Duodenal mucosa (tissue), 2 donors: Measurements from ENCODE around the gene CACNA1F.

ENCODE experiments used
- H3K27ac ChIP-seq: one replicate; pipeline ENCODE4 v1.7.0; 2013; ENCODE audit warnings: low read depth, low read length
- H3K27me3 ChIP-seq, 2 donors: one replicate each; pipeline ENCODE4 v1.7.0; 2013; ENCODE audit warnings: low read length in 2 of 2, control low read depth in 1 of 2; ENCODE audit not compliant: insufficient read depth in 2 of 2, control insufficient read depth in 1 of 2
- H3K36me3 ChIP-seq, 2 donors: one replicate each; pipeline ENCODE4 v1.7.0; 2013; ENCODE audit warnings: low read length in 2 of 2, control low read depth in 1 of 2; ENCODE audit not compliant: insufficient read depth in 2 of 2, control insufficient read depth in 1 of 2
- H3K4me1 ChIP-seq, 2 donors: one replicate each; pipeline ENCODE4 v1.7.0; 2013; ENCODE audit warnings: low read length in 2 of 2, control low read depth in 1 of 2; ENCODE audit not compliant: insufficient read depth in 2 of 2, control insufficient read depth in 1 of 2
- H3K4me3 ChIP-seq, 2 donors: one replicate each; pipeline ENCODE4 v1.7.0; 2013; ENCODE audit warnings: low read length in 2 of 2, low read depth in 1 of 2
- H3K9ac ChIP-seq, 2 donors: one replicate each; pipeline ENCODE4 v1.7.0; 2013; ENCODE audit warnings: low read length in 2 of 2, low read depth in 1 of 2
- H3K9me3 ChIP-seq, 2 donors: one replicate each; pipeline ENCODE4 v1.7.0; 2013; ENCODE audit warnings: low read length in 2 of 2, control low read depth in 1 of 2; ENCODE audit not compliant: control insufficient read depth in 1 of 2

Gene CACNA1F

DNA sequence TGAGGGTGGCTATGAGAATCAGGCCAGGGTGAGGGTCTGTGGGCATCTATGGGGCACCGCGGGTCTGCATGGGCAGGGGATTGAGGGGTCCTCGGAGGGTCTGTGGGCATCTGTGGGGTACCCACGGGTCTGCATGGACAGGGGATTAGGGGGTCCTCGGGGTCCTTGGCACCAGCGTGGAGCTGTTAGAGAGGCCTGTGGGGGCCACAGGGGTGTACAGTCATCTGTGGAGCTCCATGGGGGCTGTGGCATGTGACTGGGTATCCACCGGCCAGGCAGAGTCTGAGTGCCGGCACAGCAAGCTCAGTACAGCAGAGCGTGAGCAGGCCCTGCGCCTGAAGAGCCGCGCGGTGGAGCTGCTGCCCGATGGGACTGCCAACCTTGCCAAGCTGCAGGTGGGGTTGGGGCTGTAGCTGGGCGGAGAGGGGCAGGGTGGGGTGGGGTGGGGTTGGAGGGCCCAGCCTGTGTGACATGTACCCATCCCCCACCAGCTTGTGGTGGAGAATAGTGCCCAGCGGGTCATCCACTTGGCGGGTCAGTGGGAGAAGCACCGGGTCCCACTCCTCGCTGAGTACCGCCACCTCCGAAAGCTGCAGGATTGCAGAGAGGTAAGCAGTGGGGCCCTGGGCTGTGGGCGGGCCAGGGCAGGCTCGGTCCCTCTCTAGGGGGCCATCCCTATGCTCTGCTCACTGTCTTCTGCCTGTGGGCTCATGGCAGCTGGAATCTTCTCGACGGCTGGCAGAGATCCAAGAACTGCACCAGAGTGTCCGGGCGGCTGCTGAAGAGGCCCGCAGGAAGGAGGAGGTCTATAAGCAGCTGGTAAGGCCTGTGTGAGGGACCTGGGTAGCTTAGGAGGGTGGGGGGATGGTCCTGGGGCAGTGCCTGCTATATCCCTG lies 15.0 kb upstream of the CACNA1F start:
- Histone ChIP-seq H3K36me3 (peaks cover 7 to 32% of the 10 kb centered on the region in 2 donors), H3K4me3 (no peak overlapping the region), H3K9me3 (no peaks in the 10 kb centered on the region)

GRCh38 chrX:49247346-49247745 lies 14.2 kb upstream of the CACNA1F start:
- Histone ChIP-seq H3K9ac (no peak overlapping the region), H3K4me3 (no peak overlapping the region), H3K9me3 (no peaks in the 10 kb centered on the region), H3K36me3 (peaks cover 7 to 40% of the 10 kb centered on the region in 2 donors), H3K4me1 (no peaks in the 10 kb centered on the region), H3K27me3 (no peaks in the 10 kb centered on the region), H3K27ac (no peak overlapping the region)

More for the DNA sequence above, 15.0 kb upstream of the CACNA1F start:
- Histone ChIP-seq H3K27ac (no peak overlapping the region), H3K9ac (no peak overlapping the region), H3K27me3 (no peaks in the 10 kb centered on the region), H3K4me1 (no peaks in the 10 kb centered on the region)

GRCh38 chrX:49246541-49246940 lies 13.4 kb upstream of the CACNA1F start:
- Histone ChIP-seq H3K27me3 (no peaks in the 10 kb centered on the region), H3K9me3 (no peaks in the 10 kb centered on the region), H3K4me3 (no peak overlapping the region), H3K9ac (no peak overlapping the region), H3K36me3 (peaks cover 7 to 41% of the 10 kb centered on the region in 2 donors), H3K4me1 (no peaks in the 10 kb centered on the region), H3K27ac (no peak overlapping the region)

DNA sequence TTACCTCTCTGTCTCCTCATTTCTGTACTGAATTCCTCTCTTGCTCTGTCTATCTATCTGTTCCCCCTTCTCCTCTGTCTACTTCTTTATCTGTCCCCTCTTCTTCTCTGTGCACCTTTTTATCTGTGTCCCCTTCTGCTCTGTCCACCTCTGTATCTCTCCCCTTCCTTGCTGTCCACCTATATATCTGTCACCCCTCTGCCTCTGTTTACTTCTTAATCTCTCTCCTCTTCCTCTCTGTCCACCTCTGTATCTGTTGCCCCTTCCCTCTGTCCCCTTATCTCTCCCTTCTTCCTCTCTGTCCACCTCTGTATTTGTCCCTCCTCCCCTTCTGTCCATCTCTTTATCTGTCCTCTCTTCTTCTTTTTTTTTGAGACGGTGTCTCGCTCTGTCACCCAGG lies 11.1 kb upstream of the CACNA1F start:
- Histone ChIP-seq H3K27ac (no peak overlapping the region), H3K4me1 (no peaks in the 10 kb centered on the region), H3K27me3 (no peaks in the 10 kb centered on the region), H3K9ac (no peak overlapping the region), H3K4me3 (no peak overlapping the region), H3K9me3 (no peaks in the 10 kb centered on the region), H3K36me3 (peaks cover 7 to 41% of the 10 kb centered on the region in 2 donors)

DNA sequence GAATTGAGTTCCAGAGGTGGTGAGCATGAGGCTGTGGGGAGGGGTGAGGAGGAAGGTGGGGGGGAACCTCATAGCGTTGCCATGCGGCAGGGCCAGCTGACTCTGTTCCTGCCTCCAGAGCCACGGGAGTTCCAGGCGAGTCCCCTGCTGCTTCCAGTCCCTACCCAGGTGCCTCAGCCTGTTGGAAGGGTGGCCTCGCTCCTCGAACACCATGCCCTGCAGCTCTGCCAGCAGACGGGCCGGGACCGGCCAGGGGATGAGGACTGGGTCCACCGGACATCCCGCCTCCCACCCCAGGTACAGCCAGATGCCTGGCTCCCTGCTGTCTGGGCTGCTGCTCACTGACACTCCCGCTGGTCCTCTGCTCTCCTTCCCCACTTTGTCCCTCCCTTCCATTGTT lies 10.0 kb upstream of the CACNA1F start:
- H3K9ac ChIP-seq: no peak overlapping the region
- no peak overlapping the region for H3K27ac ChIP-seq
- no peaks in the 10 kb centered on the region for H3K9me3 ChIP-seq
- no peak overlapping the region for H3K4me3 ChIP-seq
- H3K4me1 ChIP-seq: no peaks in the 10 kb centered on the region
- H3K27me3 ChIP-seq: no peaks in the 10 kb centered on the region
- peaks cover 7 to 34% of the 10 kb centered on the region in 2 donors for H3K36me3 ChIP-seq

- no peak overlapping the region for H3K4me3 ChIP-seq
Observed at GRCh38 chrX:49242545-49243066, 9.5 kb upstream of the CACNA1F start.

DNA sequence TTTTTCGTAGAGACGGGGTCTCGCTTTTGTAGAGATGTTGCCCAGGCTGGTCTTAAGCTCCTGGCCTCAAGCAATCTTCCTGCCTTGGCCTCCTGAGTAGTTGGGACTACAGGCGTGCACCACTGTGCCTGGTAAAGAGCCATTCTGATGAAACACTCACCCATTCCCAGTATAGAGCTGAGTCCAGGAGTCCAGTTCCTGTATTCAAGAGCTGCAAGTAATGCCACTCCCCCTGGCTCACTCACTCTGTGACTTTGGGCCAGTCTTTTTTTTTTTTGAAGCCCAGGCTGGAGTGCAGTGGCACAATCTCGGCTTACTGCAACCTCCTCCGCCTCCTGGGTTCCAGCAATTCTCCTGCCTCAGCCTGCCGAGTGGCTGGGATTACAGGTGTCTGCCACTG lies 5.6 kb upstream of the CACNA1F start:
- H3K36me3 ChIP-seq: peaks cover 0 to 13% of the 10 kb centered on the region in 2 donors
- no peaks in the 10 kb centered on the region for H3K27me3 ChIP-seq
- peaks cover 0 to 4% of the 10 kb centered on the region in 2 donors for H3K4me1 ChIP-seq
- no peak overlapping the region for H3K27ac ChIP-seq
- no peak overlapping the region for H3K4me3 ChIP-seq
- no peaks in the 10 kb centered on the region for H3K9me3 ChIP-seq
- no peak overlapping the region for H3K9ac ChIP-seq

More at GRCh38 chrX:49242545-49243066, 9.5 kb upstream of the CACNA1F start:
- Histone ChIP-seq H3K36me3 (peaks cover 7 to 31% of the 10 kb centered on the region in 2 donors), H3K4me1 (no peaks in the 10 kb centered on the region), H3K27me3 (no peaks in the 10 kb centered on the region), H3K9ac (no peak overlapping the region), H3K9me3 (no peaks in the 10 kb centered on the region), H3K27ac (no peak overlapping the region)

GRCh38 chrX:49237060-49237459 lies 3.9 kb upstream of the CACNA1F start:
- H3K4me1 ChIP-seq: peaks cover 0 to 4% of the 10 kb centered on the region in 2 donors
- no peaks in the 10 kb centered on the region for H3K36me3 ChIP-seq
- H3K9me3 ChIP-seq: no peaks in the 10 kb centered on the region
- no peak overlapping the region for H3K9ac ChIP-seq
- H3K27ac ChIP-seq: peak overlapping the region; percentile 20
- H3K27me3 ChIP-seq: no peaks in the 10 kb centered on the region
- H3K4me3 ChIP-seq: no peak overlapping the region

- no peaks in the 10 kb centered on the region for H3K9me3 ChIP-seq
- no peak overlapping the region for H3K27ac ChIP-seq
- no peaks in the 10 kb centered on the region for H3K27me3 ChIP-seq
- no peaks in the 10 kb centered on the region for H3K36me3 ChIP-seq
- peaks cover 0 to 8% of the 10 kb centered on the region in 2 donors for H3K4me1 ChIP-seq
- H3K9ac ChIP-seq: no peak overlapping the region
- H3K4me3 ChIP-seq: no peak overlapping the region
Observed at GRCh38 chrX:49233887-49234555, 881 bp upstream of the CACNA1F start.

DNA sequence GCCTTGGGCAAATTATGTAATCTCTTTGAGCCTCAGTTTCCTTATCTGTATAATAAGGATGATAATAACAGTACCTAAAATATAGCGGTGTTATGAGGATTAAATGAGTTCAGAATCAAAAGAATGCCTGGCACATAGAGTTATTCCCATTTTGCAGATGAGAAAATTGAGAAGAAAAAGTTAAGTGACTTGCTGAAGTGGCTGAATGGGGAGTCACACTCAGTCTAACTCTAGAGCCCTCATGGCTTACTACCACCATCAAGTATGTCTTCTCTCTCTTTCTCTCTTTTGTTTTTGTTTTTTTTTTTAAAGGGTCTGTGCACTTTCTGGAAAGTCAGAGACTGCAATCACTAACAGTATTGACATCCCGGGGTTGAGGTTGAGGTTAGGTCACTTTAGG lies 615 bp downstream of the CACNA1F start:
- no peak overlapping the region for H3K4me3 ChIP-seq
- no peak overlapping the region for H3K9ac ChIP-seq
- H3K27me3 ChIP-seq: no peaks in the 10 kb centered on the region
- H3K27ac ChIP-seq: no peak overlapping the region
- H3K9me3 ChIP-seq: no peaks in the 10 kb centered on the region
- H3K4me1 ChIP-seq: peaks cover 0 to 8% of the 10 kb centered on the region in 2 donors
- H3K36me3 ChIP-seq: no peaks in the 10 kb centered on the region
